22Rv1 (cell line): Measurements from ENCODE around the gene NEDD4L.

ENCODE experiments used
- H3K27ac ChIP-seq: fragments of 450-650 bp; 2 replicates; pipeline ENCODE4 v1.5.1; 2017
- ZFX ChIP-seq: fragments of 450-650 bp; IDR thresholded peaks from 2 replicates; pipeline ENCODE4 v1.6.1; 2017; ENCODE audit warnings: antibody characterized with exemption, borderline replicate concordance
- TF ChIP-seq, protein P1 (sequence below): fragments of 450-650 bp; IDR thresholded peaks from 2 replicates; pipeline ENCODE4 v1.5.1; 2017; ENCODE audit warnings: mild to moderate bottlenecking

Gene NEDD4L

DNA sequence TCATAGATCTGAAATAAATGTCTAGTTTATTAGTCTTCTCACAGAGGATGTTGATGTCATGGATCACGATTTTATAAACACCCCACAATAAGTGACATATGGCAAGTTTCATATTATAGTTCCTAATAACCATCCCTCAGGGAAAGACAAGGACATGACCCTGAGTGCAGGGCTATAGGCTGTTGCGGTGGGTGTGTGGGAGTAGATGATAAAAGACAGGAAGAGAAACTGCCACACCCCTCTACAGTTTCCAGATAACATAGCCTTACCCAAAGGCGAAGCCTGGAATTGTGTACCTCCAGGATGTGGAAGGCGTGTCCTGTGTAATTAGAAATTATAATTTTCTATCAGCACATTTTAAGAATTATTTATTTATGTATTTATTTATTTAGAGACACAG is 2.4 kb upstream of the NEDD4L start:
- H3K27ac ChIP-seq, result no peak overlapping the region
- no peak for TF ChIP-seq ZFX
- TF ChIP-seq, protein P1, sequence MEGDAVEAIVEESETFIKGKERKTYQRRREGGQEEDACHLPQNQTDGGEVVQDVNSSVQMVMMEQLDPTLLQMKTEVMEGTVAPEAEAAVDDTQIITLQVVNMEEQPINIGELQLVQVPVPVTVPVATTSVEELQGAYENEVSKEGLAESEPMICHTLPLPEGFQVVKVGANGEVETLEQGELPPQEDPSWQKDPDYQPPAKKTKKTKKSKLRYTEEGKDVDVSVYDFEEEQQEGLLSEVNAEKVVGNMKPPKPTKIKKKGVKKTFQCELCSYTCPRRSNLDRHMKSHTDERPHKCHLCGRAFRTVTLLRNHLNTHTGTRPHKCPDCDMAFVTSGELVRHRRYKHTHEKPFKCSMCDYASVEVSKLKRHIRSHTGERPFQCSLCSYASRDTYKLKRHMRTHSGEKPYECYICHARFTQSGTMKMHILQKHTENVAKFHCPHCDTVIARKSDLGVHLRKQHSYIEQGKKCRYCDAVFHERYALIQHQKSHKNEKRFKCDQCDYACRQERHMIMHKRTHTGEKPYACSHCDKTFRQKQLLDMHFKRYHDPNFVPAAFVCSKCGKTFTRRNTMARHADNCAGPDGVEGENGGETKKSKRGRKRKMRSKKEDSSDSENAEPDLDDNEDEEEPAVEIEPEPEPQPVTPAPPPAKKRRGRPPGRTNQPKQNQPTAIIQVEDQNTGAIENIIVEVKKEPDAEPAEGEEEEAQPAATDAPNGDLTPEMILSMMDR, result no peak

DNA sequence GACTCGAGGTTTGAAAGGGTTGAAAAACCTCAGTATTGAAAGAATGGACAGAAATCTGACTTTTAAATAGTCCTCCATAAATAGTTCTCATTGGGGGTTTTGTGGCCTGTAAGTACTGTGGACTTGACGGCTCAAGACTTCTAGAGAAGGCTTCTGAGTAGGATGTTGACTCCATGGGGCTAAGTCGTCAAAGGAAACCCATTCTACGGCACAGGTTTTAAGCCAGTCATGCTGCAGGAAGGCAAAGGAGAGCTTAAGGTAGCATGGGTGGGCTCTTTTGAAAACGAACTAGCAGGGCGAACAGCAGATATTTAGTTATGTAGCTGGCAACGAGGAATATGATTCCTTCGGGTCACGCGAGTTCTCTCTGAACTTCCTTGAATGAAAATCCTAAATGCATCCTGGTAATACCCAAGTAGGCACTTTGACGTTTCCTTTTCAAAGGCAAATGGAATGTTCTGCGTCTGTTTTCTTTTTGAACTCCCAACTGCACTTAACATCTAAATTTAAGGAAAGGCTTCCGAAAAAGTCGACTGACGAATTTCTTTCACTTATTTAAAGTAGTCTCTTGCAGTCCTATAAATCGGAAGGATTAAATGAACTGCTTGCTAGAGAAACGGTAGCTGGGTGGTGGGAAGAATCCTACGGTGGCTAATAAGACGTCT is 1.1 kb upstream of the NEDD4L start:
- peak overlapping the region; percentile 90 for H3K27ac ChIP-seq
- TF ChIP-seq ZFX, result no peak

DNA sequence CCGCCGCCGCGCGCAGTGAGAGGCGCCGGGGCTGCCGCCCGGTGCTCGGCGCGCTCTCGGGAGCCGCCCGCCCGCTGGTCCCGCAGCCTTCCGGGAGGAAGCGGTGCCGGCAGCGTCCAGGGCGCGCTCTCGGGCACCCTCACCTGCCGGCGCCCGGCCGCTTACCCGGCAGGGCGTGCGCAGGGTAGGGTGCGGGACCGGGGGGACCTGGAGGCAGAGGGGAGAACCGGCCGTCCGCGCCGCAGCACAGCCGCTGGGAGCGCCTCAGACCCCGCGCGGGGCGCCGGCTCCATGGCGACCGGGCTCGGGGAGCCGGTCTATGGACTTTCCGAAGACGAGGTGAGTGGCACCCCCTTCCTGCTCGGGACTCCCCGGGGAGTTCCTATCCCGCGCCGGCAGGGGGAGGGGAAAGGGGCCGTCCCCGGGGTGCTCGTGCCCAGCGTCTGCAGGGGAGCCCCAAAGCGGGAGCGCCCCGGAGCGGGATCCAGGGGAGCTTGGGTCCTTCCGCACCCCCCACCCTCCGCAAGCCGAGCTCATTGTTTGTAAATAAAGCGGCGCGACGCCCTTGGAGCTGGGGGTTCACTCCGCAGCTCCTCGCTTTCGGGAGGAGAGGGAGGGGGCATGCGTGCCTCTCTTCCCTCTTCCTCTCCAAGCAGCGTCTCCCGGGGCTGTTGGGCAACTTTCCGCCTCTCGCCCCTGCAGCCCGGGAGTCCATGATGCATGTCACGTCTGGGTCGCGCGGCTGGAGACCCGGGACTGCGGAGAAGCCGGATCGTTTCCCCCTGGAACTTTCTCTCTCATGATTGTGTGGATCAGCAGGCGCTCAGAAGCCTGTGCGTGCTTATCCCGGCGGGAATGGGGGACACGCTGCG is 580 bp downstream of the NEDD4L start:
- peak overlapping the region; percentile 90 for H3K27ac ChIP-seq
- no peak for TF ChIP-seq ZFX

DNA sequence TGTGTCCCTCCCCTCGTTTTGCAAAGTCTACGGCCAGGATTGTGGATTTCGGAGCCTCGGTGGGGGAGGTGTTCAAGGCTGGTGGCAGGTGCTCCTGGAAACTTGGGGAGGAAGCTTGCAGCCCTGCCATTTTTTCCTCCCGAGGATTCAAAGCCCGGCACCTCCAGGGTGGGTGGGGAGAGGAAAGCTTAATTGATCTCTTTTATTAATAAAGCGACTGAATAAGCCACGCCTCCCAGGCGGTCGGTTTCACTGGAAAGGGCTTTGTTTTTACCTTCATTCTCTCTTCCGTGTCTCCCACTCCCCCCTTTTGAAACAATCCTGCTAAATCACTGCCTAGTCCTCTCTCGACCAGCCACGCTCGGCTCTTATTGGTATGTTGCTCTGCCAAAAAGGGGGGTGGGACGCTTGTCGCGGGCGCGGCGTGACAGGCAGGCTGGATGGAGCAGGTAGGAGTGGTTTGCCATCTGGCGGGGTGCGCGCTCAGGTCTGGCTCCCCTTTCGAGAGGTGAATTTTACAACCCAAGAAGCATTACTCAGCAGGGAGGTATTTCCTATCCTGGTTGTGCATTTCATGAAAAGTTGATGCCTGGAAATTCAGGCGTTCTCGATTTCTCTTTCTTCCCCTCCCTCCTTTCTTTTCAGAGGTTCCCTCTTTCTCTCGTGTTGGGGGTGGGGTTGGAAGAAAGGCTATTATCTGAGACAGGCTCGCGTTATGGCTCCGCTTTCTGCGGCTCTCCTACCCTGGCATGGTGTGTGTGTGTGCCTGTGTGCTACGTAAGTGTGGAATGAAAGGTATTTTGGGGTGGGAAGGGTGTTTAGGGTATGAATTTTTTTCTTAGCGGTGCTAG is 1.4 kb downstream of the NEDD4L start:
- TF ChIP-seq, protein P1, result no peak
- TF ChIP-seq ZFX, result no peak
- H3K27ac ChIP-seq, result peak overlapping the region; percentile 90

DNA sequence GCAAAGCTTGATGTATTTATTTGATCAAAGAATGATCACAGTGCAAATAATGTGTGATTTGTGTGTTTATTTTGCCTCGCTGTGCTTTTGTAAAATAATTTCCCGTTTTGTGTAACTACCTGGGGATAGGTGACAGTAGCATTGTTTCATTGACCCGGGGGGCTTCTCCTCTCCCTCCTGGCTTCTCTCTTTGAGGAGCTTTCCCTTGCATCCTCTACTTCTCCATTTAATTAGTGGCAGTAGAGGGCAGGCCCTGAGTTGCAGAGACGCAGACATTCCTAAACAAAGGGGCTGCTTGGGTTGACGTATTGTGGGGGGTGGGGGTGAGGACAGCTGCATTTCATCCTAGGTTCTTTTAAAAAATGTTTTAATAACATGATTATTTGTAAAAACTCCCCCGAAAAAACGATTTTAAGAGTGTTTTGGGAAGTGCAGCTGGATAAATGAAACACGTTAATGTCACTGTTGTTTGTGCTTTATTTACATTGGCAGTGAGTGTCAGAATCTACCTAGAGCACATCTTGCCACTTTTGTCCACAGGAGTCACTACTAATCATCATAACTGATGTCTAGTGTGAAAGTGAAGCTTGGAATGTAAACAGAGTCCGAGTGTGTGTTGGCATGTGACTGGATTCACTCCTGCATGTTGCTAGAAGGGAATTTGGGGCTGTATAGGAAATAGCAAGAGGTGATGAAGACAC is 2.2 kb downstream of the NEDD4L start:
- TF ChIP-seq ZFX, result no peak
- TF ChIP-seq, protein P1, result no peak
- peak overlapping the region; percentile 90 for H3K27ac ChIP-seq

DNA sequence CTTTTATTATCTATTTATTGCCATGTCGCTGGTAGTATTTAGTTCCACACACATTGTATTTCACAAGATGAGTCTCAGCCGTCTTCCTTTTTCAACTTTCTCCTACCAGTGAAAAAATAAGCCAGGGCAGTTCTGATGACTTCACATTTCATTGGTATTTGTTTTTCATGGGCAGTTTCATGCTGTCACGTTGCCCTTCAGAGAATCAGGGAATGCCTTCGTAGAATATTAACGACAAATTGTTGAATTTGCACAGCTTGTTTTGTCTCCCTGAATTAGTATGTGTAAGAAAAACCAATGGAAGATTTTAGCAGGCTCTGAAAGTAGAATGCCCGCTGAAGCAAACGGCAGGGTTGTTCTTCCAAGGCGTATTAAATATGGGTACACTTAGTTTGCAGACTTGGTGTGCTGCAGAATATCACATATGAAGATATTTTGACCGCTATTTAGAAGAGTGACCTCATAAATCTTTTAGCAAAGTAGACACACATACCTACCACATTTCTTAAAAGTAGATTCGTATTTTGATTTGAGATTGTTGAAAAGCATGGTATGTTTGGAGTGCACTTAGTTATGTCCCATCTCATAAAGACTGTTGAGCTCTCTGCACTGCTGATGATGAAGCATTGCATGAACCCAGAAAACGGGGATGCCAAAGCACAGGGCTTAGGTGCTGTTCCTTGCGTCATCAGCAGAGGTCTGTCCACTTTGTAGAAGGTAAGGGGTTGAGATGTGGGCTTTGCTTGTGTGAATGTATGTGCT is 2.9 kb downstream of the NEDD4L start:
- TF ChIP-seq ZFX, result no peak
- TF ChIP-seq, protein P1, result no peak
- H3K27ac ChIP-seq, result no peak overlapping the region

DNA sequence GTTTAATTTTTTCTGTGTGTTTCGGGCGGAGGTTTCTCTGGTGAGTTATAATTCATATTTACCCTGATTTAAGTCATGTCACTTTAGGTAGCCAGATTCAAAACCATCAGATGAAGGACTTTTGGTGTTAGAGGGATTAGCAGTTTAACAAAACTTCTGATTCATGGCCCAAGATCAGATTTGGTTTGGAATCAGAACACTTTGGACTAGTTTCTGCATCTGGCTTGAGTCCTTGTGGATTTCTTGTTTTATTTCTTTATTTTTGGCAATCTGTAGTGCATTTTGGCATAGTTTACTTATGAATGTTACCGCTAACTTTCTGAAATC is 3.5 kb downstream of the NEDD4L start:
- H3K27ac ChIP-seq, result no peak overlapping the region
- TF ChIP-seq ZFX, result no peak
- TF ChIP-seq, protein P1, result no peak
